ENCODE data around the gene KLHL29. TPM values are rescaled to one million over a fixed set of nuclear protein-coding genes. Genes with fewer than 3 reads are reported as not detected.

KLHL29 gene
- total RNA-seq, 1 experiment from 2014 or later = 43.1 TPM

GRCh38 chr2:23484275-23484674 is 99.3 kb downstream of the KLHL29 start:
- intact Hi-C loops (cut with micrococcal nuclease) = loop anchor here (10.0 kb wide), 1 partner anchor 99 kb away; the partner anchor contains the start of gene KLHL29
- ChIA-PET CTCF (no interaction called here), POLR2A (no interaction called here)
- Mint-ChIP-seq H3K4me1 (ENCODE audit: insufficient read depth, unreplicated experiment) (peaks cover 19% of the 10 kb centered on the region), H3K9me3 (ENCODE audit: unreplicated experiment) (no peaks in the 10 kb centered on the region), H3K36me3 (ENCODE audit: insufficient read depth, unreplicated experiment) (peaks cover 7% of the 10 kb centered on the region), H3K27ac (ENCODE audit: low read depth, unreplicated experiment) (no peak overlapping the region), H3K4me3 (ENCODE audit: unreplicated experiment) (no peak overlapping the region), H3K27me3 (ENCODE audit: insufficient read depth, unreplicated experiment) (no peaks in the 10 kb centered on the region)
- TF ChIP-seq CTCF (IDR thresholded peaks at IDR 0.05; ENCODE audit: unreplicated experiment) = no peak
- no peak for DNase-seq (ENCODE audit: unreplicated experiment)
- BruUV-seq (replicated peaks) = no TSS peak

- no TSS peak for BruUV-seq (replicated peaks)
- POLR2A ChIA-PET = no interaction called here
- CTCF ChIA-PET = interaction anchor here (1.1 kb wide), 1 partner anchor 16 kb away, joined by 4 read pairs; no protein-coding TSS in a partner anchor
Measured at GRCh38 chr2:23484767-23485166, 99.8 kb downstream of the KLHL29 start.

GRCh38 chr2:23485261-23485660 is 100.3 kb downstream of the KLHL29 start:
- H3K27ac Mint-ChIP-seq (ENCODE audit: low read depth, unreplicated experiment) = no peak overlapping the region
- ChIA-PET CTCF (interaction anchor here (1.1 kb wide), 1 partner anchor 17 kb away, joined by 4 read pairs; no protein-coding TSS in a partner anchor), POLR2A (no interaction called here)
- no peaks in the 10 kb centered on the region for H3K27me3 Mint-ChIP-seq (ENCODE audit: insufficient read depth, unreplicated experiment)
- no TSS peak for BruUV-seq (replicated peaks)
- H3K4me1 Mint-ChIP-seq (ENCODE audit: insufficient read depth, unreplicated experiment) = peaks cover 19% of the 10 kb centered on the region
- DNase-seq (ENCODE audit: unreplicated experiment) = no peak
- TF ChIP-seq CTCF (IDR thresholded peaks at IDR 0.05; ENCODE audit: unreplicated experiment) = no peak
- H3K9me3 Mint-ChIP-seq (ENCODE audit: unreplicated experiment) = no peaks in the 10 kb centered on the region
- H3K36me3 Mint-ChIP-seq (ENCODE audit: insufficient read depth, unreplicated experiment) = peaks cover 7% of the 10 kb centered on the region
- intact Hi-C loops (cut with micrococcal nuclease) = loop anchor here (10.0 kb wide), 1 partner anchor 100 kb away; the partner anchor contains the start of gene KLHL29
- no peak overlapping the region for H3K4me3 Mint-ChIP-seq (ENCODE audit: unreplicated experiment)

More at GRCh38 chr2:23484767-23485166, 99.8 kb downstream of the KLHL29 start:
- H3K9me3 Mint-ChIP-seq (ENCODE audit: unreplicated experiment) = no peaks in the 10 kb centered on the region
- no peak for TF ChIP-seq CTCF (IDR thresholded peaks at IDR 0.05; ENCODE audit: unreplicated experiment)
- H3K4me1 Mint-ChIP-seq (ENCODE audit: insufficient read depth, unreplicated experiment) = peaks cover 19% of the 10 kb centered on the region
- H3K27me3 Mint-ChIP-seq (ENCODE audit: insufficient read depth, unreplicated experiment) = no peaks in the 10 kb centered on the region
- no peak overlapping the region for H3K4me3 Mint-ChIP-seq (ENCODE audit: unreplicated experiment)
- peaks cover 7% of the 10 kb centered on the region for H3K36me3 Mint-ChIP-seq (ENCODE audit: insufficient read depth, unreplicated experiment)
- DNase-seq (ENCODE audit: unreplicated experiment) = no peak
- intact Hi-C loops (cut with micrococcal nuclease) = loop anchor here (10.0 kb wide), 1 partner anchor 100 kb away; the partner anchor contains the start of gene KLHL29
- H3K27ac Mint-ChIP-seq (ENCODE audit: low read depth, unreplicated experiment) = no peak overlapping the region

GRCh38 chr2:23485841-23486683 is 101.1 kb downstream of the KLHL29 start:
- Mint-ChIP-seq H3K27ac (ENCODE audit: low read depth, unreplicated experiment) (no peak overlapping the region), H3K9me3 (ENCODE audit: unreplicated experiment) (no peaks in the 10 kb centered on the region), H3K4me1 (ENCODE audit: insufficient read depth, unreplicated experiment) (peaks cover 11% of the 10 kb centered on the region), H3K27me3 (ENCODE audit: insufficient read depth, unreplicated experiment) (no peaks in the 10 kb centered on the region), H3K4me3 (ENCODE audit: unreplicated experiment) (no peak overlapping the region), H3K36me3 (ENCODE audit: insufficient read depth, unreplicated experiment) (peaks cover 7% of the 10 kb centered on the region)
- ChIA-PET CTCF (interaction anchor here (0.6 to 2.1 kb wide), 3 partner anchors 18 to 794 kb away, joined by 3 to 5 read pairs (median 4); no protein-coding TSS in a partner anchor), POLR2A (no interaction called here)
- DNase-seq (ENCODE audit: unreplicated experiment) = no peak
- no TSS peak for BruUV-seq (replicated peaks)
- no peak for TF ChIP-seq CTCF (IDR thresholded peaks at IDR 0.05; ENCODE audit: unreplicated experiment)
- intact Hi-C loops (cut with micrococcal nuclease) = loop anchor here (10.0 kb wide), 1 partner anchor 101 kb away; the partner anchor contains the start of gene KLHL29
